Hematopoietic multipotent progenitor cell (in vitro differentiated cells): ENCODE data around the gene PPP1R16B. TPM values are rescaled to one million over a fixed set of nuclear protein-coding genes. Genes with fewer than 3 reads are reported as not detected.
A peak's percentile ranks its signal among the peaks of the same experiment; 100 is the strongest.

Source experiments
- DNase-seq, 3 donors: peaks; one replicate each; pipeline ENCODE4 v3.0.0-alpha.2; 2011 to 2015; ENCODE audit warnings: low read depth in 2 of 3, low spot score in 2 of 3
- total RNA-seq: library from RNA; depleted of rRNA; stranded (reverse); fragments of >200 nt; gene quantifications from one replicate; pipeline ENCODE4 v1.2.3, GENCODE V29; 2012

Gene PPP1R16B
- total RNA-seq, 1 donor = 10.8 TPM

DNA sequence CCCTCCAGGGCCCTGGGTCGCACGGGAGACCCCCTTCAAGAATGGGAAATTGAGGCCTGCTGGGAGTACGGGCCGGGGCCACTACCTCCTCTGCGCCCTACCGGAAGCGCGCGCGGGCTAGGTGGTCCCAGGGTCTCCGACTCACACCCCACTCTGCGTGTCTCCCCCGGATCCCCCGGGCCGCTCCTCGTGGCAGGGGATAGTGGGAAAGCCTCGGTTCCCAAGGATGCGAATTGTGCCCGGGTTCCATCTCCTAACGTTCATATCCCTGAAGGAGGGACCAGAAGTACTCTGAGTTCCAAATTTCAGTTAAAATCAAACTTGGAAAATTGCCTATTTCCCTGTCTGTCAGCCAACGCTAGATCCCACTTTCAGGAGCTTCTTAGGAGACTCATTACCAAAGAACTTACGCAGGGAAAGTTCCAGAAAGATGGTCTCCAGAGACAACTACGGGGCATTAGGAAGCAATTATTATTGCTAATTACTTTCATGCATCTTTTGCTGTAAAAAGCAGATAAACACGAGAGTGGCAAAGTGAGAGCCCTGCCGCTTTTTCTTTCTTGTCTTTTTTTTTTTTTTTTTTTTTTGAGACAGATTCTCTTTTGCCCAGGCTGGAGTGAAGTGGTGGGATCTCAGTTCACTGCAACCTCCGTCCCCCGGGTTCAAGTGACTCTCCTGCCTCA, 121.6 kb downstream of the PPP1R16B start:
- DNase-seq = no peak

GRCh38 chr20:38927902-38928578, 122.5 kb downstream of the PPP1R16B start:
- DNase-seq = no peak

- no peak for DNase-seq
Measured at GRCh38 chr20:38930242-38930569, 124.7 kb downstream of the PPP1R16B start.

DNA sequence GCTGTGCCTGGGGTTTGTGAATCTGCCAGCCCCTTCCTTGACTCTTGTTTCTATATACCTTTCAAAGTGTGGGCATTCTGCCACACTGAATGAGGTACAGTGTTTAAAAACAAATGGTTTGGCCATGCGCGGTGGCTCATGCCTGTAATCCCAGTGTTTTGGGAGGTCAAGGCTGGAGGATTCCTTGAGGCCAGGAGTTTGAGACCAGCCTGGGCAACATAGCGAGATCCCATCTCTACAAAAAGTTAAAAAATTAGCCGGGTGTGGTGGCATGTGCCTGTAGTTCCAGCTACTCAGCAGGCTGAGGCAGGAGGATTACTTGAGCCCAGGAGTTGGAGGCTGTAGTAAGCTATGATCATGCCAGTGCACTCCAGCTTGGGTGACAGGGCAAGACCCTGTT, 126.5 kb downstream of the PPP1R16B start:
- no peak for DNase-seq

DNA sequence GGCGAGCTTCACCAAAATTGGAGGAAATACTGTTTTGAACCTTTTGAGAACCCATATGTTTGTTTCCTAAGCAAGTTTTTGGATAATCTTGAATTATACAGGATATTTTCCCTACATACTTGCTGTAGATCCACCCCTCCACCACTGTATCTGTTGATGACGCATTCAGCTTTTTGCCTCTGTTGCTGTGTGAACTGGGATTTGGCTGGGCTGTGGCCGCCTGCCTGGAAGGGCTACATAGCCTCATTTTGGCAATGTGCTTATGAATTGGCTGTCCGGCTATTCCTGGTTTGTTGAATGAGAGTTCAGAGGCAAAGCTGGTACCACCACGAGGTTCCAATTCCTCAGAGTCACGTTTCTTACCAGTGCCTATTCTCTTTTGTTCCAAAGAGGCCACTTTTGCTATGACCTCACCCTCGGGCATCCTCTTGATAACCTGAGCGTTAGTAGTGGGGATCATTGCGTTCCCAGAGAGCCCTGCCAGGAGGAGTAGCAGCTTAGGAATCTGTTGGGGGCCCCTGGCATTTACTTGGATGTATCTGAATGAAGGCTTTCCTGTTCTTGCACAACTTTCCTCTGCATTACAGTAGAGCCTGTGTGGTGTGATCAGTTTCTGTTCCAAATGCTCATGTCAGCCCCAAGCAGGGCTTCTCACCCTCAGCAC, 127.1 kb downstream of the PPP1R16B start:
- no peak for DNase-seq

DNA sequence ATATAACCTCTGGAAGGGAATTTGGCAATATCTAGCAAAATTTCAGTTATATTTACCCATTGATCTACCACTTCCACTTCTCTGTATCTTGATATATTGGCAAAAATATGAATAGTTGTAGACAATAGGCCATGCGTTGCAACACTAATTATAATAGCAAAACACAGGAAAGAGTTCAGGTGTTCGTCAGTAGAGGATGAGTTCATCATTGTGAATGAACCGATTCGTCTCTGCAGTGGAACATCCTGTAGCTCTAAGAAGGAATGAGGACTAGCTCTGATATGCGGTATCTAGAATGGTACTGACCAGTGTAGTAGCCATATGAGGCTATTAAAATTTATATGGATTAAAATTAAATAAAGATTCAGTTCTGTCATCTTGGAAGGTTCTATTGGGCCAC, 129.0 kb downstream of the PPP1R16B start:
- no peak for DNase-seq

- DNase-seq = peak in 1 of 3 donors; percentile 15
Measured at GRCh38 chr20:38935285-38935684, 129.8 kb downstream of the PPP1R16B start.

DNA sequence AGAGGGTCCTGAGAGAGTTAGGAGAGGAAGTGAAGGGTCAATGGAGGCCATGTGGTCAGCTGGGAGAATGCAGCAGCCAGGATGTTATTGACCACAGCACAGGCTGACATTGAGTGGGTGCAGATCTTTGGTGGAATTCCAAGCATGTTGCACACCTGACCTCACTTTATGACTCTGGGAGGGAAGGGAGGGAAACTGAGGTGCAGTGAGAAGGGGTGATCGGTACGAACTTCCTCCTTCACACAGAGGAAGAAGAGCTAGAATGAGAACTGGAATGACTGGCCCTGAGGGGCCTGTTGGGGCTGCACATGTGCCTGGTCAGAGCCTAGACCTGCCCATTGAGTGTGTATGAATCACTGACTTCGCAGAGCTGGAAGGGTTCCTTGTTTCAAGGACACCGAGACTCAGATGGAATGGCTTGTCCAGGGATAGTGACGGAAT, 130.5 kb downstream of the PPP1R16B start:
- no peak for DNase-seq

DNA sequence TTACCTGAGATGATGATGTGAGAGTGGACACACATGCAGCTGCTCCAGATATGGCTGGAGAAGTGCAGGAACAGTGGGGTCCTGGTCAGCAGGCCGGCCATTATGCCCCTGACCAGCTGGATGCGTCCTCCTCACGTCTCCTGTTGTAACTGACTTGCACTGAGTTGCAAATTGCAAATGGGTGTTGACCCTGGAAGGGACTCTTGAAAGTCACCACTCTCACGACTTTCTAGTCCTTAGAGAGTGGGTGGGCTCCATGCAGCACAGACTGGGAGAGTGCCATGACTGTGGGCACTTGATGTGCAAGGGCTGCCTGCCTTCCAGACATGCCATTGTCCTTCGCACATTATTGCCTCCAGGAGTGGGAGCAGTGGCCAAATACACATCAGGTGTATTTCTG, 131.5 kb downstream of the PPP1R16B start:
- DNase-seq = no peak

GRCh38 chr20:38937978-38938473, 132.5 kb downstream of the PPP1R16B start:
- no peak for DNase-seq

- no peak for DNase-seq
Measured at GRCh38 chr20:38939686-38940085, 134.2 kb downstream of the PPP1R16B start.

DNA sequence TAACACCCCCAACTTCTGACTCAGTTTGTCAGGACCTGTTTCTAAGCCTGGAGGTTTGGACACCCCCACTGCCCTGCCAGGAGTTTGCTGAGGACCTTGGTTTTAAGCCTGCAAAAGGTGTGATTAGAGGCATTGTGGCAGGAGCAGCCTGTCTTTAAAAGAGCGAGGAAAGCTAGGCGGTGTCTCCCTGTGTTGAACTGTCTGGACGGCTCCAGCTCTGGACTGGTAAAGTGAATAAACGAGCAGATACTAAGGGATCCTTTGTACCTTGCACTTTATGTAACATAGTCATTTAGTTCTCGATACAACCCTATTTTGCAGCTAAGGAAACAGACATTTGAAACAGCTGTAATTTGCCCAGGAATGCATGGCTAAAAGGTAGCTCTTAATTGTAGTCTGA, 135.1 kb downstream of the PPP1R16B start:
- no peak for DNase-seq

DNA sequence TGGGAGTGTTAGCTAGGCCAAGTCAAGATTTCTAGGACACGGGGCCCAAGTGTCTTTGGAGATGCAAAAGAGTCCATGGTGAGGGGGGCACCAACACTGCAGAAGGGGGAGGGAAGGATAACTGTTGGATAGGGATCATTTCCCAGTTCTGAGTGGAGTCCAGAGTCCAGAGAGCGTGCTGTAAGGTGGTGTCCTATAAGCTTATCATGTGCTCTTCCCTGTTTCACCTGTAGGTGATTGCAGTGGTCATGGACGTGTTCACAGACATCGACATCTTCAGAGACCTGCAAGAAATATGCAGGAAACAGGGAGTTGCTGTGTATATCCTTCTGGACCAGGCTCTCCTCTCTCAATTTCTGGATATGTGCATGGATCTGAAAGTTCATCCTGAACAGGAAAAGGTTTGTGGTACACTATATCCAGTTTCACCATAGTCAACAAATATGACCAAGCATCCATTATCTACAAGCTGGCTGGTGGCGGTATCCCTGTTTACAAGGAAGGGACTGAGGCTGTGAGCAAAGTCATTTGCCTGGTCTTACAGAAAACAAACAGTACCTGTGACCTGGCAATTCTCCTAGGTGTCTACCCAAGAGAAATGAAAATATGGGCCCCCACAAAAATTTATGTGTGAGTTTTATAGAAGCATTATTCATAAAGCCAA, 136.4 kb downstream of the PPP1R16B start:
- no peak for DNase-seq

GRCh38 chr20:38945012-38945411, 139.5 kb downstream of the PPP1R16B start:
- no peak for DNase-seq

DNA sequence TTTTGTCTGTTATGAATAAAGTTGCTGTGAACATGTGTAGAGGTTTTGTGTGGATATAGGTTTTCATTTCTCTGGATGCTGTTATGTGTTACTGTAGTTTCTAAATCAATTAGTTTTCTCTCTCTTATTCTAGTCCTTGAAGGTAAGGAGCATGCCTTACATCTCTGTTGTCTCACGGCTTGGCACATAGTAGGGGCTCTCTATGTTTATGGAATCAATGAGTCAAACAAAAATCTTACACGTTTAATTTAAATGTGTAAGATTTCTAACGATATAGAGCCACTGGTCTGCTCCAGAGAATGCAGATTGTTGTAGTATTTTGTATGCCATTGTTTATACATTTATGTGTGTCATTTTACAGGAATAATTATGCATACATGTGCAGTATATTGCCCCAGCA, 141.3 kb downstream of the PPP1R16B start:
- no peak for DNase-seq

GRCh38 chr20:38947931-38948362, 142.4 kb downstream of the PPP1R16B start:
- peak in 2 of 3 donors; percentile 69 to 84 for DNase-seq

DNA sequence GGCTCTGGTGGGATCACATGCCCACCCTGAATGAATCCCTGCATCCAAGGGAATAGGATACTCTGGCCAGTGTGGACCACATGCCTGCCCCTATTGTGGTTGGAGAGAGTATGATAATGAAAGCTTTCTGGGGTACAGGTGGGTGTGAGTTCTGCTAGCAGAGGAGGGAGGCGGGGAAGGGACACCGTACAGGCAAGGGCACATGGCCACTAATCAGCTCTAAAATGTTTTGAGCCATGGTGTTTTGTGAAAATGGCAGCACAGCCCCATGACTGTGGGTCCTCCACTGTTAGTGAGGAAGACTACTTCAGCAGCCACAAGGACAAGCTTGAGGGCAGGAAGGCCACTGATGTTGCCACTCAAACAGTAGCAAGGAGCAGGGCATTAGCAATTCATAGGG, 144.8 kb downstream of the PPP1R16B start:
- DNase-seq = no peak

- no peak for DNase-seq
Measured at GRCh38 chr20:38951611-38952010, 146.1 kb downstream of the PPP1R16B start.

DNA sequence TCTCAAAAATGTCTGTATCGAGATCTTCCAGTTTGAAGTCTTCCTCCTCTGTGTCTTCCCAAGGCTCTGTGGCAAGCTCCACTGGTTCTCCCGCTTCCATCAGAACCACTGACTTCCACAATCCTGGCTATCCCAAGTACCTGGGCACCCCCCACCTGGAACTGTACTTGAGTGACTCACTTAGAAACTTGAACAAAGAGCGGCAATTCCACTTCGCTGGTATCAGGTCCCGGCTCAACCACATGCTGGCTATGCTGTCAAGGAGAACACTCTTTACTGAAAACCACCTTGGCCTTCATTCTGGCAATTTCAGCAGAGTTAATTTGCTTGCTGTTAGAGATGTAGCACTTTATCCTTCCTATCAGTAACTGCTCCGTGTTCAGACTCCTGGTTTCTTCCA, 146.7 kb downstream of the PPP1R16B start:
- DNase-seq = no peak

DNA sequence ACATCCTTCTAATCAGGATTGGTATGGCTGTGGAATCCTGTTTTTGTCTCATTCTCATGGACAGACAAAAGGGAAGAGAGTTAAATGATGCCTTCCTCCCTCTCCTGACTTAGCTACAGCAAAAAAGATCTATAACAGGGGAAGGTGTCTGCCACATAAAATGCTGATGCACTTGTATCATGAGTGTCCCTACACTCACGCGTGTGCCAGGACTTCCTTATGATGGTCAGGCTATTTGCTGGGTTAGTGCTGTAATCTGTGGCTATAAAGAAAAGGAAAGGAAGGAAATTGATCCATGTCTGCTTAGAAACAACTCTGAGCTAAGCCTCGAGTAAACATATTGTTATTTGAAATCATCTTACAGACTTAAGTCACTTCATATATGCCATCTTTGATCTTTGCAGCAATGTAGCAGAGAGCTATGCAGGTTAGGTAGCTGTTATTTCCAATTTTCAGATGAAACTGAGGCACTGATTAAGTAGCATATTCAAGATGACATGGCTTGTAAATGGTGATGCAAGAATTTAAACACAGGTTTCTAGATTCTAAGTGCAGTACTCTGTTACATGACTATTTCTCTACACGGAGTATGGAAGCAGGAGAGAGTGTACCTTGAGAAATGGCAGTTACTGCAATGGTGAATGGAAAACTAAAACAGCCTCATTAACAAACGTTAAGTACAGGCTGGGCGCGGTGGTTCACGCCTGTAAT, 148.3 kb downstream of the PPP1R16B start:
- no peak for DNase-seq
